ENCODE results near the gene CPA4. TPM values are rescaled to one million over a fixed set of nuclear protein-coding genes. Genes with fewer than 3 reads are reported as not detected.

The CPA4 gene
- total RNA-seq, 2 donors from 2014 or later: not detected

DNA sequence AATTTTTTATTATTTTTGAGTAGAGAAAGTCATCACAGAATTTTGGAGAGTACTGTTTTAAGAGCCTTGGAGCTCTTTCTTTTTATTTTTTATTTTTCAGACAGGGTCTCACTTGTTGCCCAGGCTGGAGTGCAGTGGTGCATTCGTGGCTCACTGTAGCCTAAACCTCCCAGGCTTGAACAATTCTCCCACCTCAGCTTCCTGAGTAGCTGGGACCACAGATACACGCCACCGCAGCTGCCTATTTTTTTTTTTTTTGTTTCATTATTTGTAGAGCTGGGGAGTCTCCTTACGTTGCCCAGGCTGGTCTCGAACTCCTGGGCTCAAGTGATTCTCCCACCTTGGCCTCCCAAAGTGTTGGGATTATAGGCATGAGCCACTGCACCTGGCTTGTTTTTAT, 10.6 kb downstream of the CPA4 start:
- Histone ChIP-seq H3K36me3 (no peaks in the 10 kb centered on the region), H3K27me3 (replicated peaks; ENCODE audit: insufficient read depth) (no peaks in the 10 kb centered on the region), H3K4me1 (ENCODE audit: control insufficient read depth in 1 of 2, low read depth in 2 of 2) (no peaks in the 10 kb centered on the region), H3K27ac (no peak overlapping the region), H3K4me3 (no peak overlapping the region), H3K9me3 (no peaks in the 10 kb centered on the region)
- no peak for DNase-seq (ENCODE audit: low spot score)
- no peak for ATAC-seq (ENCODE audit: insufficient number of reproducible peaks, low FRiP score, low read depth)
- TF ChIP-seq, protein P1, sequence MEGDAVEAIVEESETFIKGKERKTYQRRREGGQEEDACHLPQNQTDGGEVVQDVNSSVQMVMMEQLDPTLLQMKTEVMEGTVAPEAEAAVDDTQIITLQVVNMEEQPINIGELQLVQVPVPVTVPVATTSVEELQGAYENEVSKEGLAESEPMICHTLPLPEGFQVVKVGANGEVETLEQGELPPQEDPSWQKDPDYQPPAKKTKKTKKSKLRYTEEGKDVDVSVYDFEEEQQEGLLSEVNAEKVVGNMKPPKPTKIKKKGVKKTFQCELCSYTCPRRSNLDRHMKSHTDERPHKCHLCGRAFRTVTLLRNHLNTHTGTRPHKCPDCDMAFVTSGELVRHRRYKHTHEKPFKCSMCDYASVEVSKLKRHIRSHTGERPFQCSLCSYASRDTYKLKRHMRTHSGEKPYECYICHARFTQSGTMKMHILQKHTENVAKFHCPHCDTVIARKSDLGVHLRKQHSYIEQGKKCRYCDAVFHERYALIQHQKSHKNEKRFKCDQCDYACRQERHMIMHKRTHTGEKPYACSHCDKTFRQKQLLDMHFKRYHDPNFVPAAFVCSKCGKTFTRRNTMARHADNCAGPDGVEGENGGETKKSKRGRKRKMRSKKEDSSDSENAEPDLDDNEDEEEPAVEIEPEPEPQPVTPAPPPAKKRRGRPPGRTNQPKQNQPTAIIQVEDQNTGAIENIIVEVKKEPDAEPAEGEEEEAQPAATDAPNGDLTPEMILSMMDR (IDR thresholded peaks at IDR 0.05): no peak

DNA sequence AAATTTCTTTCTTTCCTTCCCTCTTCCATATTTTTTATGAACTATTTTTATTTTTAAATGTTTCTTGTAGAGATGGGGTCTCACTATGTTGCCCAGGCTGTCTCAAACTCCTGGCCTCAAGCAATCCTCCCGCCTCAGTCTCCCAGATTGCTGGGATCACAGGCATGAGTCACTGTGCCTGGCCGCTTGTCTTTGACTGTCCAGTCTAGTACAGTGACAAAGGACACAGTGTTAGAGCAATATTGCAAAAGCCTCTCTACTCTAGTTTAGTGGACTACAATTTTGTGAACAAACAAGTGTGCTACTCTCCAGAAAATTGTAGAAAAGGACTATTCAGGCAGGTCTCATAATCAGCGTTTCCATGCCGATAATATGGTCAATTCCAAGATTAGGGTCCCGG, 11.0 kb downstream of the CPA4 start:
- Histone ChIP-seq H3K4me3 (no peak overlapping the region), H3K27me3 (replicated peaks; ENCODE audit: insufficient read depth) (no peaks in the 10 kb centered on the region), H3K4me1 (ENCODE audit: control insufficient read depth in 1 of 2, low read depth in 2 of 2) (no peaks in the 10 kb centered on the region), H3K9me3 (no peaks in the 10 kb centered on the region), H3K27ac (no peak overlapping the region), H3K36me3 (no peaks in the 10 kb centered on the region)
- TF ChIP-seq, protein P1 (IDR thresholded peaks at IDR 0.05): no peak
- no peak for ATAC-seq (ENCODE audit: insufficient number of reproducible peaks, low FRiP score, low read depth)
- no peak for DNase-seq (ENCODE audit: low spot score)

GRCh38 chr7:130304878-130305277, 11.9 kb downstream of the CPA4 start:
- H3K4me3 ChIP-seq: no peak overlapping the region
- TF ChIP-seq, protein P1 (IDR thresholded peaks at IDR 0.05): no peak
- no peak overlapping the region for H3K27ac ChIP-seq
- H3K9me3 ChIP-seq: no peaks in the 10 kb centered on the region
- DNase-seq (ENCODE audit: low spot score) (no peak), ATAC-seq (ENCODE audit: insufficient number of reproducible peaks, low FRiP score, low read depth) (no peak)
- no peaks in the 10 kb centered on the region for H3K36me3 ChIP-seq
- no peaks in the 10 kb centered on the region for H3K27me3 ChIP-seq (replicated peaks; ENCODE audit: insufficient read depth)
- no peaks in the 10 kb centered on the region for H3K4me1 ChIP-seq (ENCODE audit: control insufficient read depth in 1 of 2, low read depth in 2 of 2)

DNA sequence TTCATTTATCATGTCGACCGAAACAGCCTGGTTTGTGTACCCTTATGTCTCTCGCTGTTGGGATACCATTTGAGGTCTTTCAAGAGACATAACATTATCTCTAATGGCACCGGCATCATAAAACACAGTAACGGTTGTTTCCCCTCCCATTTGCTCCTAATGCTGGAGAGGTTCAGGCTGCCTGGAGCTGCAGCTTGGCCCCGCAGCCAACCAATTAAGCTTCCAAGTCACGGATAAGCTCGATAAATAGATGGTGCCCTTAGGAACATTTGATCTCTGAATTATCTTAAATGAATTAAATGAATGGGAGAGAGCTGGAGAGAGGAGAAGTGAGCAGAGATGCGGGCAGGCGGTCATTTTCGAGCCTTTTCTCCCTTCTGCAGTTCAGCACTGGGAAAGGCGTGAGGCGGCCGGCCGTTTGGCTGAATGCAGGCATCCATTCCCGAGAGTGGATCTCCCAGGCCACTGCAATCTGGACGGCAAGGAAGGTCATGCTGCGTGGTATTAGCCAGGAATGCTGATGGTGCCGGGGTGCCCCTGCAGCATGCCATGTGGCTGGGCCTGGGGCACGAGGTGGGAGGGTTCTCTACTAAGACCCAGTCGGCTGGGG, 12.6 kb downstream of the CPA4 start:
- TF ChIP-seq, protein P1 (IDR thresholded peaks at IDR 0.05): no peak
- no peaks in the 10 kb centered on the region for H3K4me1 ChIP-seq (ENCODE audit: control insufficient read depth in 1 of 2, low read depth in 2 of 2)
- ATAC-seq (ENCODE audit: insufficient number of reproducible peaks, low FRiP score, low read depth) (no peak), DNase-seq (ENCODE audit: low spot score) (no peak)
- H3K27ac ChIP-seq: no peak overlapping the region
- H3K9me3 ChIP-seq: no peaks in the 10 kb centered on the region
- H3K27me3 ChIP-seq (replicated peaks; ENCODE audit: insufficient read depth): no peaks in the 10 kb centered on the region
- H3K4me3 ChIP-seq: no peak overlapping the region
- no peaks in the 10 kb centered on the region for H3K36me3 ChIP-seq

DNA sequence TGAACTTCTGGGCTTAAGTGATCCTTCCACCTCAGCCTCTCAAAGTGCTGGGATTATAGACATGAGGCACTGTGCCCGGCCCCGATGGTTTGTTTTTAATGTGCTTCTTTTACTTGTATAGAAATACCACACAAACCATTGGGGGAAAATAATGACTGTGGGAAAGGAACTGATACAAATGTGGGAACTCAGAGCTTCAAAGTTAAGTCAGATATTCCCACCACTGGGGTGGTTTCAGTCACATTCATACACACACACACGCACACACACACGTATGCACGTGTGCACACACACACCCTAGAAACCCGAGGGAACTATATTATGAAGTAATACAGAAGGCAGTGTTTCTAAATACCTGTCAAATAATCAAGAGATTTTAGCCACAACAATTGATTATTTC, 17.0 kb downstream of the CPA4 start:
- ATAC-seq (ENCODE audit: insufficient number of reproducible peaks, low FRiP score, low read depth): no peak
- TF ChIP-seq, protein P1 (IDR thresholded peaks at IDR 0.05): no peak
- no peak overlapping the region for H3K27ac ChIP-seq

More for the DNA sequence above, 17.0 kb downstream of the CPA4 start:
- Histone ChIP-seq H3K4me1 (ENCODE audit: control insufficient read depth in 1 of 2, low read depth in 2 of 2) (no peaks in the 10 kb centered on the region), H3K27me3 (replicated peaks; ENCODE audit: insufficient read depth) (no peaks in the 10 kb centered on the region), H3K36me3 (no peaks in the 10 kb centered on the region), H3K9me3 (no peaks in the 10 kb centered on the region), H3K4me3 (no peak overlapping the region)
- no peak for DNase-seq (ENCODE audit: low spot score)
